ENCODE results near the gene TMEM259. TPM values are rescaled to one million over a fixed set of nuclear protein-coding genes. Genes with fewer than 3 reads are reported as not detected.

The TMEM259 gene
- total RNA-seq, result 373 and 377 TPM in 2 replicates
- 128 TPM for total RNA-seq (2013)
- 607 and 730 TPM in 2 replicates for polyA plus RNA-seq
- 139 and 207 TPM in 2 replicates for polyA minus RNA-seq

DNA sequence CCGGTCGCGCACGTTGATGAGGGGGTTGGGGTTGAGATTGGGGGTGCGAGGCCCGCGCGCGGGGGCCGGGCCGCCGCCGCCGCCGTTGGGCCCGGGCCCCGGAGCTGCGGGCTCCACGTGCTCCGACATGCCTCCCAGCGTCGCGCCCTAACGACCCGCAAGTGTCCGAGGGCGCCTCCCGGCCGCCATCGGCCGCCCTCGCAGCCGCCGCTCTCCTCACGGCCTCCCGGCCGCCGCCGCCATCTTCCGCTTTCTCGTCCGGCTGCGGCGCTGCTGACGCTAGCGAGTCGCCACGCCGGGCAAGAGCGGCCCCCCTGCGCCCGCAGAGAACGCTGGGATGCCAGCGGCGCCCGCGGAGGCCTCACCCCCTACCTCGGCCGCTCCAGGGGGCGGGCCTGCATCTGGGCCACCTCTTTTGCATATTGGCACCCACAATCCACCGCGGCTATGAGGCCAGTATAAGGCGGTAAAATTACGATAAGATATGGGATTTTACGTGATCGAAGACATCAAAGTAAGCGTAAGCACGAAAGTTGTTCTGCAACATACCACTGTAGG, at the start of gene TMEM259:
TSS of gene TMEM259 (minus strand) at position 256 of the 558 bp plus-strand sequence. CDS start at position 129, 127 bp downstream.
- H4K20me1 ChIP-seq (ENCODE audit: control insufficient read depth, insufficient read depth, low read length, poor library complexity, severe bottlenecking), result peaks cover 47% of the 10 kb centered on the region
- H3K4me3 ChIP-seq (ENCODE audit: control extremely low read depth in 1 of 5, extremely low read depth in 1 of 5, insufficient read depth in 1 of 5, low read depth in 2 of 5, low read length in 4 of 5), result peak within 1 kb of the TSS; percentile 62 to 94 (median 87)
- peak within 1 kb of the TSS; percentile 98 to 99 for H3K27ac ChIP-seq (ENCODE audit: low read length in 2 of 2)
- H3K9me3 Mint-ChIP-seq (ENCODE audit: insufficient read depth), result no peaks in the 10 kb centered on the region
- intact Hi-C loops (cut with micrococcal nuclease), result loop anchor here (1.0 to 10.0 kb wide), 7 partner anchors 19 to 224 kb away; partner anchors contain the start of genes ABCA7, ATP5F1D, MIDN and POLR2E
- peak; percentile 87 for ATAC-seq (ENCODE audit: low read depth)
- H3K4me1 ChIP-seq (ENCODE audit: control insufficient read depth in 2 of 2, insufficient read depth in 2 of 2, low read length in 2 of 2), result peaks cover 42 to 60% of the 10 kb centered on the region in 2 donors
- H3K27me3 ChIP-seq (replicated peaks in 1 of 4; ENCODE audit: control extremely low read depth in 1 of 4, control insufficient read depth in 3 of 4, insufficient read depth in 4 of 4, low read length in 3 of 4), result no peaks in the 10 kb centered on the region
- ChIA-PET POLR2A (interaction anchor here (0.5 to 2.0 kb wide), 12 partner anchors 17 to 1065 kb away, joined by 3 to 12 read pairs (median 4); partner anchors contain the start of genes ABCA7 and ARHGAP45), CTCF (interaction anchor here (0.7 to 2.9 kb wide), 4 partner anchors 17 to 46 kb away, joined by 3 to 20 read pairs (median 5); partner anchors contain the start of genes ARHGAP45 and WDR18)
- H3K36me3 ChIP-seq (replicated peaks in 1 of 2; ENCODE audit: control extremely low read depth in 1 of 2, control insufficient read depth in 1 of 2, extremely low read depth in 1 of 2, insufficient read depth in 2 of 2, low read length in 1 of 2), result peaks cover 0 to 5% of the 10 kb centered on the region in 2 experiments
- H3K27ac Mint-ChIP-seq, result peak within 1 kb of the TSS; percentile 100
- under 1% methylated on average over 60 of the region's 68 CpGs for WGBS (ENCODE audit: insufficient coverage)
- H3K9me3 ChIP-seq (ENCODE audit: control extremely low read depth in 1 of 3, control insufficient read depth in 2 of 3, insufficient read depth in 1 of 3, low read length in 2 of 3), result no peaks in the 10 kb centered on the region
- peak within 1 kb of the TSS; percentile 95 for H3K9ac ChIP-seq (ENCODE audit: low read length)
- peak within 1 kb of the TSS; percentile 99 for H3K4me2 ChIP-seq (replicated peaks; ENCODE audit: low read depth, low read length, poor library complexity, severe bottlenecking)
- TF ChIP-seq EZH2 (IDR thresholded peaks at IDR 0.05; ENCODE audit: borderline replicate concordance, insufficient read depth, low read depth, low read length, poor library complexity, severe bottlenecking), result no peak
- no peak for TF ChIP-seq CTCF (IDR thresholded peaks at IDR 0.05)
- no peaks in the 10 kb centered on the region for H3K27me3 Mint-ChIP-seq
- peak within 1 kb of the TSS; percentile 89 for H3K4me3 Mint-ChIP-seq
- peaks cover 45% of the 10 kb centered on the region for H3K4me1 Mint-ChIP-seq
- H2AFZ ChIP-seq (ENCODE audit: insufficient read depth, low read depth, low read length, poor library complexity, severe bottlenecking), result peak within 1 kb of the TSS; percentile 56
- peaks cover 52% of the 10 kb centered on the region for H3K79me2 ChIP-seq (ENCODE audit: control insufficient read depth, insufficient read depth, low read length)
- DNase-seq, result peak; percentile 99

- H3K36me3 ChIP-seq (replicated peaks in 1 of 2; ENCODE audit: control extremely low read depth in 1 of 2, control insufficient read depth in 1 of 2, extremely low read depth in 1 of 2, insufficient read depth in 2 of 2, low read length in 1 of 2), result peaks cover 0 to 61% of the 10 kb centered on the region in 2 experiments
- CTCF ChIA-PET, result interaction anchor here (0.5 kb wide), 1 partner anchor 38 kb away, joined by 3 read pairs; no protein-coding TSS in a partner anchor
- peaks cover 44% of the 10 kb centered on the region for H3K4me1 Mint-ChIP-seq
Measured at GRCh38 chr19:1070576-1070930, 49.6 kb upstream of the TMEM259 start.

More at GRCh38 chr19:1070576-1070930, 49.6 kb upstream of the TMEM259 start:
- ATAC-seq (ENCODE audit: low read depth) (no peak), DNase-seq (no peak)
- peaks cover 64 to 81% of the 10 kb centered on the region in 2 donors for H3K4me1 ChIP-seq (ENCODE audit: control insufficient read depth in 2 of 2, insufficient read depth in 2 of 2, low read length in 2 of 2)
- Mint-ChIP-seq H3K27me3 (no peaks in the 10 kb centered on the region), H3K27ac (peak overlapping the region; percentile 46), H3K9me3 (ENCODE audit: insufficient read depth) (no peaks in the 10 kb centered on the region), H3K4me3 (no peak overlapping the region)
- peaks cover 78% of the 10 kb centered on the region for H4K20me1 ChIP-seq (ENCODE audit: control insufficient read depth, insufficient read depth, low read length, poor library complexity, severe bottlenecking)
- intact Hi-C loops (cut with micrococcal nuclease), result no loop called here
- 98% methylated on average over 21 of the region's 21 CpGs for WGBS (ENCODE audit: insufficient coverage)
- H3K9me3 ChIP-seq (ENCODE audit: control extremely low read depth in 1 of 3, control insufficient read depth in 2 of 3, insufficient read depth in 1 of 3, low read length in 2 of 3), result no peaks in the 10 kb centered on the region
- POLR2A ChIA-PET, result interaction anchor here (0.7 to 6.3 kb wide), 5 partner anchors 16 to 62 kb away, joined by 3 to 97 read pairs (median 3); no protein-coding TSS in a partner anchor
- no peak overlapping the region for H2AFZ ChIP-seq (ENCODE audit: insufficient read depth, low read depth, low read length, poor library complexity, severe bottlenecking)
- TF ChIP-seq EZH2 (IDR thresholded peaks at IDR 0.05; ENCODE audit: borderline replicate concordance, insufficient read depth, low read depth, low read length, poor library complexity, severe bottlenecking) (no peak), CTCF (IDR thresholded peaks at IDR 0.05) (no peak)
- peak overlapping the region in 1 of 2 donors; percentile 15 for H3K27ac ChIP-seq (ENCODE audit: low read length in 2 of 2)
- H3K4me3 ChIP-seq (ENCODE audit: control extremely low read depth in 1 of 5, extremely low read depth in 1 of 5, insufficient read depth in 1 of 5, low read depth in 2 of 5, low read length in 4 of 5), result no peak overlapping the region
- H3K79me2 ChIP-seq (ENCODE audit: control insufficient read depth, insufficient read depth, low read length), result peaks cover 75% of the 10 kb centered on the region
- no peaks in the 10 kb centered on the region for H3K27me3 ChIP-seq (replicated peaks in 1 of 4; ENCODE audit: control extremely low read depth in 1 of 4, control insufficient read depth in 3 of 4, insufficient read depth in 4 of 4, low read length in 3 of 4)
- H3K9ac ChIP-seq (ENCODE audit: low read length), result no peak overlapping the region
- H3K4me2 ChIP-seq (replicated peaks; ENCODE audit: low read depth, low read length, poor library complexity, severe bottlenecking), result peak overlapping the region; percentile 37
